GM12878 (cell line): ENCODE results near the gene HMG20B. TPM values are rescaled to one million over a fixed set of nuclear protein-coding genes. Genes with fewer than 3 reads are reported as not detected.

Experiments used
- ATF2 ChIP-seq: IDR thresholded peaks from 2 replicates; pipeline ENCODE4 v1.6.1; 2012; ENCODE audit warnings: low read length, inconsistent platforms
- CBX3 ChIP-seq: fragments of 200-600 bp; sonication (generic); IDR thresholded peaks from 2 replicates; pipeline ENCODE4 v1.6.1; 2016; ENCODE audit warnings: low read depth, borderline replicate concordance
- CBX5 ChIP-seq: sonication (generic); IDR thresholded peaks from 2 replicates; pipeline ENCODE4 v1.6.1; 2016; ENCODE audit warnings: low read depth, moderate library complexity, mild to moderate bottlenecking, inconsistent platforms
- CEBPZ ChIP-seq: fragments of 150-350 bp; IDR thresholded peaks from 2 replicates; pipeline ENCODE4 v1.6.1; 2016; ENCODE audit warnings: low read depth, low read length
- DPF2 ChIP-seq: fragments of 450-650 bp; IDR thresholded peaks from 2 replicates; pipeline ENCODE4 v1.6.1; 2017; ENCODE audit warnings: mild to moderate bottlenecking
- EED ChIP-seq: sonication (generic); IDR thresholded peaks from 2 replicates; pipeline ENCODE4 v1.6.1; 2016; ENCODE audit warnings: antibody characterized with exemption, low read depth
- EP300 ChIP-seq, 2 experiments: fragments of 150-350 bp in 1 of 2; IDR thresholded peaks; 2 replicates each; pipeline ENCODE4 v1.6.1; 2011 to 2012; ENCODE audit warnings: low read depth in 2 of 2, low read length in 2 of 2, borderline replicate concordance in 1 of 2, improper control_type of control experiment in 1 of 2, inconsistent platforms in 1 of 2; ENCODE audit not compliant: control insufficient read depth in 1 of 2
- FOXK2 ChIP-seq: fragments of 450-650 bp; IDR thresholded peaks from 2 replicates; pipeline ENCODE4 v1.6.1; 2017; ENCODE audit warnings: mild to moderate bottlenecking, moderate library complexity
- IKZF1 ChIP-seq: fragments of 450-650 bp; conservative IDR thresholded peaks from 2 replicates; pipeline ENCODE4 v1.6.1; 2017; ENCODE audit warnings: antibody characterized with exemption, mild to moderate bottlenecking
- MEF2B ChIP-seq: fragments of 450-650 bp; IDR thresholded peaks from 2 replicates; pipeline ENCODE4 v1.6.1; 2018; ENCODE audit warnings: mild to moderate bottlenecking, moderate library complexity; ENCODE audit not compliant: partially characterized antibody, poor library complexity, severe bottlenecking
- MXI1 ChIP-seq: fragments of 150-350 bp; IDR thresholded peaks from 2 replicates; pipeline ENCODE4 v1.6.1; 2011; ENCODE audit warnings: low read depth, mild to moderate bottlenecking, inconsistent platforms, low read length, improper control_type of control experiment
- RAD21 ChIP-seq: IDR thresholded peaks from 2 replicates; pipeline ENCODE4 v1.6.1; 2011; ENCODE audit warnings: mild to moderate bottlenecking, low read depth, low read length, moderate library complexity; ENCODE audit not compliant: insufficient read depth
- RELB ChIP-seq: fragments of 450-650 bp; IDR thresholded peaks from 2 replicates; pipeline ENCODE4 v1.6.1; 2017; ENCODE audit warnings: low read depth, mild to moderate bottlenecking, moderate library complexity
- SMAD1 ChIP-seq: fragments of 450-650 bp; IDR thresholded peaks from 2 replicates; pipeline ENCODE4 v1.6.1; 2018; ENCODE audit warnings: mild to moderate bottlenecking, low read depth; ENCODE audit not compliant: partially characterized antibody
- TCF7 ChIP-seq: IDR thresholded peaks from 2 replicates; pipeline ENCODE4 v1.6.1; 2014; ENCODE audit warnings: antibody characterized with exemption, borderline replicate concordance
- USF2 ChIP-seq: IDR thresholded peaks from 2 replicates; pipeline ENCODE4 v1.6.1; 2011; ENCODE audit warnings: low read depth, low read length, improper control_type of control experiment, borderline replicate concordance
- ZBTB4 ChIP-seq: fragments of 450-650 bp; formaldehyde crosslinking; IDR thresholded peaks from 2 replicates; pipeline ENCODE4 v1.4.0; 2022; ENCODE audit warnings: mild to moderate bottlenecking, moderate library complexity
- ZNF207 ChIP-seq: fragments of 450-650 bp; IDR thresholded peaks from 2 replicates; pipeline ENCODE4 v1.6.1; 2014; ENCODE audit warnings: antibody characterized with exemption, mild to moderate bottlenecking, borderline replicate concordance
- ZNF274 ChIP-seq: IDR thresholded peaks from one replicate; pipeline ENCODE4 v1.8.0; 2011; ENCODE audit not compliant: insufficient read length, insufficient read depth
- polyA plus RNA-seq, 11 experiments: library from polyadenylated mRNA; depleted of rRNA in 4 of 11; unstranded in 6 of 11; stranded (reverse) in 5 of 11; fragments of >200 nt; fragmentation: Nextera tagmentation in 4 of 11; fragmentation: Illumina TruSeq in 1 of 11; extraction: Ambion mirVana in 4 of 11; extraction: Trizol in 1 of 11; gene quantifications; 1 replicate in 1 of 11; 2 replicates in 10 of 11; pipeline versions ENCODE4 v1.2.1 to v1.2.3, GENCODE V29; 2011 to 2016; ENCODE audit warnings: inconsistent platforms in 2 of 11, missing spikeins in 2 of 11, low read depth in 1 of 11
- total RNA-seq, 4 experiments: library from RNA; depleted of rRNA in 3 of 4; stranded (reverse); fragments of >200 nt in 3 of 4; fragmentation: Illumina TruSeq in 1 of 4; extraction: Trizol in 1 of 4; gene quantifications; 2 replicates each; pipeline versions ENCODE4 v1.2.1 to v1.2.3, GENCODE V29; 2013 to 2021

The HMG20B gene
- total and polyA plus RNA-seq, 10 of the 15 experiments (the other 5 are each of a cell fraction or from before 2014, with no cell fraction given), result 0.37 to 92.7 (median 47.0) TPM

- TF ChIP-seq DPF2 (peak; percentile 45; the same call in 1 of the 2 replicates), EP300 (IDR thresholded peaks at IDR 0.05; ENCODE audit: borderline replicate concordance in 1 of 2, control insufficient read depth in 1 of 2, low read depth in 2 of 2, low read length in 2 of 2) (no peak), MEF2B (no peak), RAD21 (no peak), ZNF207 (no peak), MXI1 (peak; percentile 84), TCF7 (no peak), USF2 (peak; percentile 45), SMAD1 (no peak), FOXK2 (no peak), RELB (peak; percentile 98), IKZF1 (peak; percentile 66), CEBPZ (peak; percentile 15; the same call in 1 of the 2 replicates), ZNF274 (no peak), EED (no peak), CBX3 (no peak), ZBTB4 (CRISPR knock-in tag) (no peak), ATF2 (no peak), CBX5 (no peak)
Measured at GRCh38 chr19:3557461-3558248, 15.1 kb upstream of the HMG20B start, which contains the start of gene MFSD12 (continued).
